Fibroblast of peridontal ligament (primary cell): ENCODE measurements around the gene GPATCH4.
"Not testable (repeated sequence)": the region's sequence is repeated elsewhere in the genome, so short reads cannot be mapped to it uniquely, and the experiment has no call there.

Experiments
- DNase-seq: peaks from one replicate; pipeline ENCODE4 v3.0.0-alpha.2; 2010; ENCODE audit errors: extremely low read depth

Gene GPATCH4

GRCh38 chr1:156601122-156601830, at the start of gene GPATCH4:
Gene GPATCH4, minus strand, starts transcription at chr1:156601479.
- peak; percentile 97 for DNase-seq

DNA sequence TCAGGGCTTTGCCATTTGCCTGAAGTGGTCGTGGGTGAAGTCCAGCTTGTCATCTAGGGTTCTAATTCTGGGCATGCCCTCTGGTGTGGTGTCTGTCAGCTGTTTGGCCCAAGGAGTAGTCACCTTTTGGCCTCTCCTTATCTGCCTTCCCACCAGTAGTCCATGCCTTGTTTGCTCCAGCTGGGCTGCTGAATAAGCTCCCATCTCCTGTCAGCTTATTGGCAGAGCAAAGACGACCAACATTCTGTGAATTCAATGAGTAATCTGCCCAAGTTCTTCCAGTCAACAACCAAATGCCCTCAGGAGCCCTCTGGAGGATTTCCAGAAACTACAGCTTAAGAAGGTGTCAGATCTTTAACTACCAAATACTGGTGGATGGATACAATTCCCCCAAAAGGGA, 47.7 kb upstream of the GPATCH4 start:
- DNase-seq = no peak

DNA sequence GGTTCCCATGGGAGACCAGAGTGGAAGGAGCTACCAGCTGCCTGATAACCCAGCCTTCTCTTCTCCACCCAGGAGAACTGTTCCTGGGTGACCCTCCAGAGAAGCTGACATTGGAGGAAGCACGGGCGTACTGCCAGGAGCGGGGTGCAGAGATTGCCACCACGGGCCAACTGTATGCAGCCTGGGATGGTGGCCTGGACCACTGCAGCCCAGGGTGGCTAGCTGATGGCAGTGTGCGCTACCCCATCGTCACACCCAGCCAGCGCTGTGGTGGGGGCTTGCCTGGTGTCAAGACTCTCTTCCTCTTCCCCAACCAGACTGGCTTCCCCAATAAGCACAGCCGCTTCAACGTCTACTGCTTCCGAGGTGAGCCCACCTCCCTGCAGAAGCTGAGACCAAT, 47.2 kb upstream of the GPATCH4 start:
- DNase-seq = no peak

GRCh38 chr1:156647351-156647750, 46.1 kb upstream of the GPATCH4 start:
- DNase-seq = no peak

DNA sequence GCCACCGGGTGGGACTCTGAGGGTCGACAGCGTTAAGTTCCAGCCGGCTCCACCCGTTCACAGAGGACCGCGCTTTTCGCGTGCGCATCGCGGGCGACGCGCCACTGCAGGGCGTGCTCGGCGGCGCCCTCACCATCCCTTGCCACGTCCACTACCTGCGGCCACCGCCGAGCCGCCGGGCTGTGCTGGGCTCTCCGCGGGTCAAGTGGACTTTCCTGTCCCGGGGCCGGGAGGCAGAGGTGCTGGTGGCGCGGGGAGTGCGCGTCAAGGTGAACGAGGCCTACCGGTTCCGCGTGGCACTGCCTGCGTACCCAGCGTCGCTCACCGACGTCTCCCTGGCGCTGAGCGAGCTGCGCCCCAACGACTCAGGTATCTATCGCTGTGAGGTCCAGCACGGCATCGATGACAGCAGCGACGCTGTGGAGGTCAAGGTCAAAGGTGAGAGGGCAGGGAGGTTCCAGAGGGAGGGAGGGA, 45.5 kb upstream of the GPATCH4 start:
- DNase-seq = no peak

- no peak for DNase-seq
Measured at GRCh38 chr1:156645666-156646065, 44.4 kb upstream of the GPATCH4 start.

DNA sequence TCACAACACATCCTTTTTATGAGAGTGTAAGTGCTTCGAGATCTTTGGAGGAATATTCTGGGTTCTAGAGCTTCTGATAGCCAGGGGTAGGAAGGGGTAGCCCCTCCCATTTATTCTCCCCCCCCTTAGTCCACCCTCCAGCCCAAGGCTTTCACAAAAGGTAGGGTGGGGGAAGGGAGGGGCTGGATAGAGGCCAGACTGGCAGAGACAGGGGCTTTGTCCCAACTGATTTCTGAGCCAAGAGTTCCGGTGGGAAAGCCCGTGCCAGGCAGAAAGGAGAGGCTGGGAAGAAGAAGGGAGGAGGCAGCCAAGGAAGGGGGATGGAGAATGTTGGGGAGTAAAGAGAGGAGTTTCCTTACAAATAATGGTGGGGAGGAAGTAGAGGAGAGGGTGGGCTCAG, 43.8 kb upstream of the GPATCH4 start:
- DNase-seq = no peak

- DNase-seq = no peak
Measured at GRCh38 chr1:156644640-156645039, 43.4 kb upstream of the GPATCH4 start.

DNA sequence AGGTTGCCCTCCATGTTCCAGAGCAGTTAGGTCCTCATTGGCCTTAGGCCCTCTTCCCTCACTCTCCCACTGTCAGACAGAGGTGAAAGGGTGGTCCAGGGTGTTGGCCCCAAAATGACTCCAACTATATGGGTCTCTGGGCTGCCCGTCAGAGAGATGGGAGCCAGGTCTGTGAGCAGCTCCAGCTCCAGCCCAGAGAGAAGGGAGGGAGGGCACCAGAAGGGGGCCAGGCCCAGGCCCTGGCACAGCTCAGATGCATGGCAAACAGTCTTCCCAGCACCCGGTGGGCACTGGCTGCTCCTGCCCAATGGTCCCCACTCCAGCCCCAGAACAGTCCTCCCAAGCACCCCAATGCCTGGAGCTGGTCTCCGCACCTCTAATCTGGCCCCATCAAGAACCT, 42.9 kb upstream of the GPATCH4 start:
- DNase-seq = no peak

DNA sequence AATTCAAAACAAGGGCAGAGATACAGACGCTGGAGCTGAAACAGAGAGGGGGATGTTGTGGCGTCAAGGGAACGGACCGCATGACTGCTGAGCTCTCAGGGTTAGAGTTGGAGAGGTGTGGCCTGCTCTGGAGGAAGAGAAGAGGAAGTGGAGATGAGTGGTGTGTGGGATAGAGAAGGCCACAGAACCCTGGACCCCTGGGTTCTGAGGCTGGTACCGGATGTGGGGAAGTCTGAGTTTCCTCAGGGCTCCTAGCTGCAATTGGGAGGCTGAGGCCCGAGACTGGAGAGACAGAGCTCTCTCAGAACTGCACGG, 42.5 kb upstream of the GPATCH4 start:
- no peak for DNase-seq

GRCh38 chr1:156643049-156643777, 41.9 kb upstream of the GPATCH4 start:
- no peak for DNase-seq

DNA sequence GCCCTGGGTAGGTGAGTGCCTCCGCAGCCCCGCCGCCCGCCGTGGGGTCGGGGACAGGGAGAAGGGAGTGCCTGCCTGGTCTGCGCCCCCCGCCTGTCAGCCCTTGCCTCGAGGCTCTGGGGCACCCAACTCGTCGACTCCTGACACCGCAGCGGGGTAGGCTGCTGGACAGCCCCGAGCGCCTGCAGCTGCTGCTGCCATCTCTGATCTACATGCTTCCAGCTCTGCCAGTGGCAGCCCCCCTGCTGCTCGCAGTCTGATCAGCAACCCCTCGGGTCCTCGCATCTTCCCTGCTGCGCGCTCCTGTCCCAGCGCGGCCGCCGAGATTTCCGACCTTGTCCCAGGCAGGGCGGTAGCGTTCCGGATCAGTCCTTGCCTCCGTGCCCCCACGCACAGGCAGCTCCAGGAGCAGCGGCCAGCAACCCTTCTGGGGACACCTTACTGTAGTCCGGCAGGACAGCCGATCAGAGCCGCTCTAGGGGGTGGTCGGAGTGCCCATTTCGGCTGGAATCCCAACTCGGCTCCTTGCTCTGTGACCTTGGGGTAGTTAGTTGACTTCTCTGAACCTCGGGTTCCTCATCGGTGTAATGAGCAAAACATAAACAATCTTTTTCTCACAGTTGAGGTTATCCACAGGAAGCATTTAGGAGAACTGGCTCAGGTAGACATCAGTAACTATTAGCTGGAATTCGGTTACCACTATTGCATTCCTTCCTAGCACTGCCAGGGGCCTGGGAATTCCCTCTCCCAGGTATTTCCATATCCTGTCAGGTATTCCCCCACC, 41.2 kb upstream of the GPATCH4 start:
- no peak for DNase-seq

GRCh38 chr1:156641761-156642264, 40.5 kb upstream of the GPATCH4 start, which contains the start of gene BCAN:
Gene BCAN, plus strand, starts transcription at chr1:156642117. Its CDS starts 3,938 bp downstream, at chr1:156646055.
- DNase-seq = no peak

GRCh38 chr1:156640842-156641706, 39.8 kb upstream of the GPATCH4 start:
- no peak for DNase-seq

DNA sequence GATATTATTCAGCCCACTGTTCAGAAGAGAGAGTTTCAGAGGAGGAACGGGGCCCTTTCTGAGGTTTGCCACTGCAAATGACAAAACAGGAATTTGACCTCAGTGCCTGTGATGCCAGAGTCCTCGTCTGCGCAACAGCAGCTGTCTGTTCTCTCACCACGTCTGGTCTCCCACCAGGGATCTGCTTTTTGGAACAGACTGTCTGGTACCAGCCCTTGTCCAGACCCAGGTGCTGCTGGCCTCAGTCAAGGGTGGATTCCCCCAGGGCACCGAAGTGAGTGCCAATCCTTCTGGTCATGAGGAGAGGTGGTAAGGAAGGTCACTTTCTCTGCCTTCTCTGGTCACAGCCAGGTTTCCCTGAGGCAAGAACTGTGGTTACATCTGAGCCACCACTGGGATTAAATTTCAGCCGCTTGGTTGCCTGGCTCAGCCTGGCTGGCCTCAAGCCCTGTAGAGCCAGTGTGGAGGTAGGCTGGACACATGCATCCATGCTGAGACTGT, 38.4 kb upstream of the GPATCH4 start:
- DNase-seq = no peak

- DNase-seq = no peak
Measured at GRCh38 chr1:156638189-156638985, 37.1 kb upstream of the GPATCH4 start.

- DNase-seq = no peak
Measured at GRCh38 chr1:156632355-156632754, 31.1 kb upstream of the GPATCH4 start.

GRCh38 chr1:156631152-156631551, 29.9 kb upstream of the GPATCH4 start:
- not testable (repeated sequence) for DNase-seq

- no peak for DNase-seq
Measured at GRCh38 chr1:156629823-156630449, 28.7 kb upstream of the GPATCH4 start.
